Kidney epithelial cell (primary cell): Measurements from ENCODE around the gene RRM1. TPM values are rescaled to one million over a fixed set of nuclear protein-coding genes. Genes with fewer than 3 reads are reported as not detected.

Experiments used
- DNase-seq: peaks from one replicate; pipeline ENCODE4 v3.0.0-alpha.2; 2010; ENCODE audit warnings: low read depth
- H3K27me3 ChIP-seq: 2 replicates; pipeline ENCODE4 v1.6.0; 2011; ENCODE audit warnings: low read length; ENCODE audit not compliant: control insufficient read depth, insufficient read depth
- H3K36me3 ChIP-seq: 2 replicates; pipeline ENCODE4 v1.5.1; 2011; ENCODE audit warnings: low read length; ENCODE audit not compliant: control insufficient read depth, insufficient read depth
- H3K4me3 ChIP-seq: 2 replicates; pipeline ENCODE4 v1.5.1; 2011; ENCODE audit warnings: low read depth, mild to moderate bottlenecking, control low read depth, low read length
- total RNA-seq: library from RNA; depleted of rRNA; stranded (reverse); fragments of >200 nt; gene quantifications from 2 replicates; pipeline ENCODE4 v1.2.3, GENCODE V29; 2015
- TF ChIP-seq, protein P1 (sequence below): IDR thresholded peaks from 2 replicates; pipeline ENCODE4 v1.5.1; 2011; ENCODE audit warnings: mild to moderate bottlenecking, moderate library complexity, low read length, control low read depth, inconsistent platforms; ENCODE audit not compliant: insufficient read depth, poor library complexity, severe bottlenecking

RRM1 gene
- total RNA-seq, 1 donor from 2014 or later, result 36.8 TPM

DNA sequence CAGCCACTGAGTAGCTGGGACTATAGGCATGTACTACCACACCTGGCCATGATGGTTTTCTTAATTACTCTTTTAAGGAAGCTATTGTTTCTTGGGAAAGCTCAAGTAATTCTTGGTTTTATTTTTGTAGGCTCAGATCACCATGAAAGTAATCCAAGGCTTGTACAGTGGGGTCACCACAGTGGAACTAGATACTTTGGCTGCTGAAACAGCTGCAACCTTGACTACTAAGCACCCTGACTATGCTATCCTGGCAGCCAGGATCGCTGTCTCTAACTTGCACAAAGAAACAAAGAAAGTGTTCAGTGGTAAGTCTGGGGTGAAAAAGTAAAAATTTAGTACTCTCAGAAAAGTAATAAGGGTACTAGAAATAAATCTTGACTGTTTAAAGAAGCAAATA is 11.3 kb downstream of the RRM1 start:
- TF ChIP-seq, protein P1, sequence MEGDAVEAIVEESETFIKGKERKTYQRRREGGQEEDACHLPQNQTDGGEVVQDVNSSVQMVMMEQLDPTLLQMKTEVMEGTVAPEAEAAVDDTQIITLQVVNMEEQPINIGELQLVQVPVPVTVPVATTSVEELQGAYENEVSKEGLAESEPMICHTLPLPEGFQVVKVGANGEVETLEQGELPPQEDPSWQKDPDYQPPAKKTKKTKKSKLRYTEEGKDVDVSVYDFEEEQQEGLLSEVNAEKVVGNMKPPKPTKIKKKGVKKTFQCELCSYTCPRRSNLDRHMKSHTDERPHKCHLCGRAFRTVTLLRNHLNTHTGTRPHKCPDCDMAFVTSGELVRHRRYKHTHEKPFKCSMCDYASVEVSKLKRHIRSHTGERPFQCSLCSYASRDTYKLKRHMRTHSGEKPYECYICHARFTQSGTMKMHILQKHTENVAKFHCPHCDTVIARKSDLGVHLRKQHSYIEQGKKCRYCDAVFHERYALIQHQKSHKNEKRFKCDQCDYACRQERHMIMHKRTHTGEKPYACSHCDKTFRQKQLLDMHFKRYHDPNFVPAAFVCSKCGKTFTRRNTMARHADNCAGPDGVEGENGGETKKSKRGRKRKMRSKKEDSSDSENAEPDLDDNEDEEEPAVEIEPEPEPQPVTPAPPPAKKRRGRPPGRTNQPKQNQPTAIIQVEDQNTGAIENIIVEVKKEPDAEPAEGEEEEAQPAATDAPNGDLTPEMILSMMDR, result no peak
- H3K36me3 ChIP-seq, result no peaks in the 10 kb centered on the region

DNA sequence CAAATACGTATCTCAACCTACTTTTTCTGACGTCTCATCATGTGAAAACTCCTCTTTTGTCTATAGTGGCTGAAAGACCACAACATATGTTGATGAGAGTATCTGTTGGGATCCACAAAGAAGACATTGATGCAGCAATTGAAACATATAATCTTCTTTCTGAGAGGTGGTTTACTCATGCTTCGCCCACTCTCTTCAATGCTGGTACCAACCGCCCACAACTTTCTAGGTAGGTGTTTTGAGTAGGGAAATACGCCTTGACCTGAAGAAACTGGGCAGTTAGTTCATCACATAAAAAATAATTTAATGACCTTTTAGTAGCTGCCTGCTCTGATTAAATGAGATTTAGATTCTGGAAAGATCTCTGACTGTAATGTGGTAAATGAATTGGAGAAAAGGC is 17.2 kb downstream of the RRM1 start:
- H3K4me3 ChIP-seq, result no peak overlapping the region
- DNase-seq, result no peak
- no peaks in the 10 kb centered on the region for H3K27me3 ChIP-seq
- no peaks in the 10 kb centered on the region for H3K36me3 ChIP-seq
- TF ChIP-seq, protein P1, result no peak

More for the DNA sequence above, 11.3 kb downstream of the RRM1 start:
- Histone ChIP-seq H3K27me3 (no peaks in the 10 kb centered on the region), H3K4me3 (no peak overlapping the region)
- DNase-seq, result no peak

DNA sequence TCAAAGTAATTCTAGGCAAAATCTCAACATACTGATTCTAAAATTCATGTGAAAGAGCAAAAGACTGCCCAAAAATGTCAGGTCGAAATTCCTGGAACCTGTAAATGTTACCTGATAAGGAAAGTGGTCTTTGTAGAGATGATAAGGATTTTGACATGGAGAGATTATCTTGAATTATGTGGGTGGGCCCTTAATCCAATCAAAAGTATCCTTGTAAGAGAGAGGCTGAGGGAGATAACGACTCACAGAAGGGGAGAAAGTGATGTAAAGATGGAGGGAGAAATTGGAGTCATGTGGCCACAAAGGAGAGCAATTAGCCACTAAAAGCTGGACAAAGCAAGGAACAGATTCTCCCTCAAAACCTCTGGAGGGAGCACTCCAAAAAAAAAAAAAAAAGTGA is 20.5 kb downstream of the RRM1 start:
- no peak for DNase-seq
- Histone ChIP-seq H3K36me3 (no peaks in the 10 kb centered on the region), H3K27me3 (no peaks in the 10 kb centered on the region), H3K4me3 (no peak overlapping the region)
- TF ChIP-seq, protein P1, result no peak

DNA sequence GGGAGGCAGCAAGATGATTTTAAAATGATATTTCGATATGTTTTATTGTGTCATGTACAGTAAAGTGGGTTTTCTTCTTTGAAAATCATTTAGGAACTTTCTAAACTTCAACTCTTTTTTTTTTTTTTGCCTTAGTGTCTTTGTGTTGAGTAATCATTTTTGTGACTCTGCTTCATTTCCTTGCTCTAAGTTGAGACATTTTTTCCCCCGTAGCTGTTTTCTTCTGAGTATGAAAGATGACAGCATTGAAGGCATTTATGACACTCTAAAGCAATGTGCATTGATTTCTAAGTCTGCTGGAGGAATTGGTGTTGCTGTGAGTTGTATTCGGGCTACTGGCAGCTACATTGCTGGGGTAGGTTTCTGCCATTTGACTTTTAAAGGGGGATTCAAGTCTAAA is 23.5 kb downstream of the RRM1 start:
- no peaks in the 10 kb centered on the region for H3K27me3 ChIP-seq
- no peaks in the 10 kb centered on the region for H3K36me3 ChIP-seq
- no peak for DNase-seq
- no peak overlapping the region for H3K4me3 ChIP-seq
- TF ChIP-seq, protein P1, result no peak

DNA sequence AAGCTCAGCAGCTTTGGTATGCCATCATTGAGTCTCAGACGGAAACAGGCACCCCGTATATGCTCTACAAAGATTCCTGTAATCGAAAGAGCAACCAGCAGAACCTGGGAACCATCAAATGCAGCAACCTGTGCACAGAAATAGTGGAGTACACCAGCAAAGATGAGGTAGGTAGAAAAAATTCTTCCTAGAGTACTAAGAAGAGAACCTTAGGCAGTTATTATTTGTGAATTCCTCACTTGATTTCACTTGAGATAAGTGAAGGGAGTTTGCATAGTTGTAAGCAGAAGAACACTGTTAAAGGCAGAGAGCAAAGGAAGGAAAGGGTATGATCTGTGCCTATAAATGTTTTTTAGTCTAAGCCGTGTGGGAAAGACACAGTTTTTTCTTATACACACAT is 28.6 kb downstream of the RRM1 start:
- TF ChIP-seq, protein P1, result no peak
- Histone ChIP-seq H3K27me3 (no peaks in the 10 kb centered on the region), H3K4me3 (no peak overlapping the region), H3K36me3 (no peaks in the 10 kb centered on the region)
- DNase-seq, result no peak

DNA sequence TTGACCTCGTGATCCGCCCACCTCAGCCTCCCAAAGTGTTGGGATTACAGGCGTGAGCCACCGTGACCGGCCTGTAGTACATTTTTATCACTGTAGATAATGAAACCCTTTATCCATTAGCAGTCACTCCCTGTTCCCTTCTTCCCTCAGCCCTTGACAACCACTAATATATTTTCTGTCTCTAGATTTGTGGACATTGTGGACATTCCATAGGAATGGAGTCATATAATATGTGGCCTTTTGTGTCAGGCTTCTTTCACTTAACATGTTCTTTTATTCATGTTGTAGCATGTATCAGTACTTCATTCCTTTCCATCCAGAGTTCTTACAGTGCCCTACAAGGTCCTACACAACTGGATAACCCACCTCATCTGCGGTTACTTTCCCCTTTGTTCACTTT is 30.5 kb downstream of the RRM1 start:
- TF ChIP-seq, protein P1, result no peak
- Histone ChIP-seq H3K27me3 (no peaks in the 10 kb centered on the region), H3K4me3 (no peak overlapping the region), H3K36me3 (no peaks in the 10 kb centered on the region)
- no peak for DNase-seq
